H9 (cell line): ENCODE data around the gene WNT9A. TPM values are rescaled to one million over a fixed set of nuclear protein-coding genes. Genes with fewer than 3 reads are reported as not detected.

Experiments
- DNase-seq: peaks from one replicate; pipeline ENCODE4 v3.0.0-alpha.2; 2017
- H2AFZ ChIP-seq: one replicate; pipeline ENCODE4 v1.6.1; 2013; ENCODE audit warnings: mild to moderate bottlenecking, low read length, control low read depth, moderate library complexity
- H2AK5ac ChIP-seq: 2 replicates; pipeline ENCODE4 v1.6.1; 2013; ENCODE audit warnings: low read length, control low read depth, mixed read lengths; ENCODE audit not compliant: insufficient read length
- H2BK120ac ChIP-seq: one replicate; pipeline ENCODE4 v1.6.1; 2013; ENCODE audit warnings: low read depth, mild to moderate bottlenecking, low read length, control low read depth, inconsistent platforms; ENCODE audit not compliant: poor library complexity, severe bottlenecking
- H2BK12ac ChIP-seq: 2 replicates; pipeline ENCODE4 v1.6.1; 2013; ENCODE audit warnings: low read length, control low read depth, mixed read lengths, low read depth; ENCODE audit not compliant: insufficient read length
- H2BK15ac ChIP-seq: 2 replicates; pipeline ENCODE4 v1.6.1; 2013; ENCODE audit warnings: low read depth, low read length, control low read depth
- H2BK20ac ChIP-seq: one replicate; pipeline ENCODE4 v1.6.1; 2013; ENCODE audit warnings: low read depth, mild to moderate bottlenecking, low read length, control low read depth, inconsistent platforms; ENCODE audit not compliant: poor library complexity, severe bottlenecking
- H2BK5ac ChIP-seq: 2 replicates; pipeline ENCODE4 v1.6.1; 2013; ENCODE audit warnings: low read length, control low read depth, mixed read lengths; ENCODE audit not compliant: insufficient read length
- H3K14ac ChIP-seq: 2 replicates; pipeline ENCODE4 v1.6.1; 2013; ENCODE audit warnings: low read length, control low read depth; ENCODE audit not compliant: insufficient read depth
- H3K18ac ChIP-seq: 2 replicates; pipeline ENCODE4 v1.6.1; 2013; ENCODE audit warnings: low read depth, mild to moderate bottlenecking, mixed read lengths, low read length, control low read depth; ENCODE audit not compliant: insufficient read length
- H3K23ac ChIP-seq: 2 replicates; pipeline ENCODE4 v1.6.1; 2013; ENCODE audit warnings: low read length, control low read depth, mixed read lengths, low read depth; ENCODE audit not compliant: insufficient read length
- H3K23me2 ChIP-seq: 2 replicates; pipeline ENCODE4 v1.6.1; 2013; ENCODE audit warnings: low read depth, mild to moderate bottlenecking, mixed read lengths, low read length, control low read depth; ENCODE audit not compliant: insufficient read length, poor library complexity, severe bottlenecking
- H3K27ac ChIP-seq: 2 replicates; pipeline ENCODE4 v1.5.1; 2013; ENCODE audit warnings: low read length, control low read depth, mixed read lengths, low read depth; ENCODE audit not compliant: insufficient read length
- H3K27me3 ChIP-seq: 2 replicates; pipeline ENCODE4 v1.6.1; 2013; ENCODE audit warnings: low read length, control low read depth, inconsistent platforms; ENCODE audit not compliant: insufficient read depth
- H3K4ac ChIP-seq: 2 replicates; pipeline ENCODE4 v1.6.1; 2013; ENCODE audit warnings: low read depth, mild to moderate bottlenecking, control low read depth, inconsistent platforms, low read length, moderate library complexity
- H3K4me1 ChIP-seq: 2 replicates; pipeline ENCODE4 v1.6.1; 2013; ENCODE audit warnings: low read length, control low read depth, inconsistent platforms; ENCODE audit not compliant: insufficient read depth
- H3K4me2 ChIP-seq: 2 replicates; pipeline ENCODE4 v1.6.1; 2013; ENCODE audit warnings: low read length, control low read depth, mixed read lengths; ENCODE audit not compliant: insufficient read length, insufficient read depth
- H3K56ac ChIP-seq: 2 replicates; pipeline ENCODE4 v1.6.1; 2013; ENCODE audit warnings: low read depth, mild to moderate bottlenecking, mixed read lengths, low read length, control low read depth; ENCODE audit not compliant: insufficient read length
- H3K79me1 ChIP-seq: 2 replicates; pipeline ENCODE4 v1.6.1; 2013; ENCODE audit warnings: low read depth, mild to moderate bottlenecking, moderate library complexity, low read length, control low read depth, inconsistent platforms; ENCODE audit not compliant: insufficient read depth, poor library complexity, severe bottlenecking
- H3K79me2 ChIP-seq: 2 replicates; pipeline ENCODE4 v1.6.1; 2013; ENCODE audit warnings: low read length, control low read depth, inconsistent platforms; ENCODE audit not compliant: insufficient read depth
- H3K9ac ChIP-seq: 2 replicates; pipeline ENCODE4 v1.6.1; 2013; ENCODE audit warnings: low read length, control low read depth, mixed read lengths; ENCODE audit not compliant: insufficient read length; ENCODE audit errors: extremely low read depth
- H3K9me3 ChIP-seq: one replicate; pipeline ENCODE4 v1.6.1; 2013; ENCODE audit warnings: low read depth, low read length, inconsistent platforms; ENCODE audit not compliant: control insufficient read depth
- H3T11ph ChIP-seq: one replicate; pipeline ENCODE4 v1.6.1; 2013; ENCODE audit warnings: mild to moderate bottlenecking, low read length, control low read depth, inconsistent platforms
- H4K20me1 ChIP-seq: one replicate; pipeline ENCODE4 v1.6.1; 2013; ENCODE audit not compliant: control insufficient read depth, insufficient read length, insufficient read depth
- H4K5ac ChIP-seq: 2 replicates; pipeline ENCODE4 v1.6.1; 2013; ENCODE audit warnings: low read depth, mild to moderate bottlenecking, mixed read lengths, low read length, control low read depth; ENCODE audit not compliant: insufficient read length
- H4K8ac ChIP-seq: replicated peaks from 2 replicates; pipeline ENCODE4 v1.6.1; 2013; ENCODE audit warnings: low read length, control low read depth, mixed read lengths, low read depth; ENCODE audit not compliant: insufficient read length
- H4K91ac ChIP-seq: 2 replicates; pipeline ENCODE4 v1.6.1; 2013; ENCODE audit warnings: low read depth, mild to moderate bottlenecking, moderate library complexity, mixed read lengths, low read length, control low read depth; ENCODE audit not compliant: insufficient read length
- H3K27ac Mint-ChIP-seq, 3 experiments: 2 replicates in 2 of 3; 3 replicates in 1 of 3; pipeline ENCODE4 v1.8.0; 2020 to 2021; ENCODE audit warnings: mixed read lengths in 3 of 3, mild to moderate bottlenecking in 1 of 3, moderate library complexity in 1 of 3
- H3K27me3 Mint-ChIP-seq: 2 replicates; pipeline ENCODE4 v1.8.0; 2021; ENCODE audit warnings: low read depth, mild to moderate bottlenecking, moderate library complexity, mixed read lengths
- H3K36me3 Mint-ChIP-seq, 3 experiments: 2 replicates in 2 of 3; 3 replicates in 1 of 3; pipeline ENCODE4 v1.8.0; 2020 to 2021; ENCODE audit warnings: low read depth in 3 of 3, mixed read lengths in 3 of 3; ENCODE audit not compliant: insufficient read depth in 1 of 3
- H3K4me1 Mint-ChIP-seq, 2 experiments: 2 replicates each; pipeline ENCODE4 v1.8.0; 2020; ENCODE audit warnings: mixed read lengths in 2 of 2
- H3K4me3 Mint-ChIP-seq, 2 experiments: 2 replicates in 1 of 2; 3 replicates in 1 of 2; pipeline ENCODE4 v1.8.0; 2020 to 2021; ENCODE audit warnings: mild to moderate bottlenecking in 2 of 2, mixed read lengths in 2 of 2, moderate library complexity in 1 of 2
- H3K9me3 Mint-ChIP-seq, 2 experiments: 2 replicates in 1 of 2; 3 replicates in 1 of 2; pipeline ENCODE4 v1.8.0; 2020; ENCODE audit warnings: mild to moderate bottlenecking in 2 of 2, mixed read lengths in 2 of 2, moderate library complexity in 1 of 2
- WGBS: extraction: QIAGEN DNeasy Blood & Tissue Kit; methylation state at CpG from one replicate; pipeline ENCODE4 v1.1.7; 2013; ENCODE audit warnings: missing lambda C conversion rate, low lambda C conversion rate, mixed read lengths; ENCODE audit not compliant: insufficient read length; ENCODE audit errors: extremely low coverage; 5-methylcytosine and 5-hydroxymethylcytosine counted together
- total RNA-seq: library from RNA; stranded (reverse); gene quantifications from 2 replicates; pipeline ENCODE4 v1.2.1, GENCODE V29; 2021
- TF ChIP-seq, protein P1 (sequence below): fragments of 200-600 bp; sonication (generic); conservative IDR thresholded peaks from 3 replicates; pipeline ENCODE4 v1.8.0; 2021; ENCODE audit warnings: antibody characterized with exemption, mild to moderate bottlenecking

WNT9A gene
- total RNA-seq, 1 experiment from 2014 or later, result 0.77 TPM

DNA sequence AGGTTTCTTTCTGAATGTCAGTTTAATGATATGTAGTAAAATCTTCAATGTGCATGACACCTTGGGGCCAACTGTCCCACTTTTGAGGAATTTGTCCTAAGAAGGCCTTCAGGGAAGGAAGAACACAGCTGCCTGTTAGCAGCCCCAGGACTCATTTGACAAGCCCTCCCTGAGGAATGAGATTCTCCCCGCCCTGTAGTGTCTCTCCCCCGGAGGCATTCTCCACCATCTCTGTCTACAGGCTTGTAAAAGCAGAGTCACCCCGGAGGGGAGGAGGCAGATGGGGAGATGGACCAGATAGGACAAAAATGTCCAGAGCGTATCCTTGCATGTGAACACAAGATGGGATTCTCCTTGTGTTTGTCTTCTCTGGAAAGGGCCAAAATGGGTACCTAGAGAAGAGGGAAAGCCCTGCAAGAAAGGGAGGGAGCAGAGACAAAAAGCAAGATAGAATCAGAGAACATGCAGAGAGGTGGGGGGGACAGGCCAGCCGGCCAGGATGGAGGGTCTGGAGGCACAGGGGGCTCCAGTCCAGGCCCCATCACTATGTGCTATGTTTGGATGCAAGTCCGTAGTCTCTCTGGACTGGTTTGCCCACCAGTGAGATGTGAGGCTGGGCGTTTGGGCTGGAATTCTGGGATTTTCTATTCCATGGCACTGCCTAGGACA, 47.0 kb upstream of the WNT9A start:
- Histone ChIP-seq H4K8ac (no peak overlapping the region), H3K14ac (no peak overlapping the region), H3K79me1 (no peaks in the 10 kb centered on the region), H2BK12ac (no peak overlapping the region), H3K23ac (no peak overlapping the region), H3K4me2 (no peak overlapping the region), H2BK15ac (no peak overlapping the region), H2AK5ac (no peak overlapping the region), H2BK120ac (no peak overlapping the region), H4K20me1 (no peaks in the 10 kb centered on the region), H3K27me3 (no peaks in the 10 kb centered on the region; the same call in 1 of the 2 replicates), H4K91ac (no peak overlapping the region), H3K9ac (no peak overlapping the region), H3K56ac (no peak overlapping the region), H3T11ph (no peak overlapping the region), H3K18ac (no peak overlapping the region), H3K4ac (no peak overlapping the region), H2BK5ac (no peak overlapping the region), H3K23me2 (no peaks in the 10 kb centered on the region), H4K5ac (no peak overlapping the region), H3K9me3 (no peaks in the 10 kb centered on the region), H3K27ac (no peak overlapping the region), H3K4me1 (no peaks in the 10 kb centered on the region), H3K79me2 (no peaks in the 10 kb centered on the region), H2AFZ (no peak overlapping the region), H2BK20ac (no peak overlapping the region)
- Mint-ChIP-seq H3K9me3 (peaks cover 18 to 26% of the 10 kb centered on the region in 2 experiments; a peak in 4 of 5 replicates), H3K27me3 (peaks cover 90% of the 10 kb centered on the region), H3K4me1 (no peaks in the 10 kb centered on the region), H3K36me3 (no peaks in the 10 kb centered on the region; a peak in 1 of 7 replicates), H3K27ac (no peak overlapping the region), H3K4me3 (no peak overlapping the region)
- TF ChIP-seq, protein P1, sequence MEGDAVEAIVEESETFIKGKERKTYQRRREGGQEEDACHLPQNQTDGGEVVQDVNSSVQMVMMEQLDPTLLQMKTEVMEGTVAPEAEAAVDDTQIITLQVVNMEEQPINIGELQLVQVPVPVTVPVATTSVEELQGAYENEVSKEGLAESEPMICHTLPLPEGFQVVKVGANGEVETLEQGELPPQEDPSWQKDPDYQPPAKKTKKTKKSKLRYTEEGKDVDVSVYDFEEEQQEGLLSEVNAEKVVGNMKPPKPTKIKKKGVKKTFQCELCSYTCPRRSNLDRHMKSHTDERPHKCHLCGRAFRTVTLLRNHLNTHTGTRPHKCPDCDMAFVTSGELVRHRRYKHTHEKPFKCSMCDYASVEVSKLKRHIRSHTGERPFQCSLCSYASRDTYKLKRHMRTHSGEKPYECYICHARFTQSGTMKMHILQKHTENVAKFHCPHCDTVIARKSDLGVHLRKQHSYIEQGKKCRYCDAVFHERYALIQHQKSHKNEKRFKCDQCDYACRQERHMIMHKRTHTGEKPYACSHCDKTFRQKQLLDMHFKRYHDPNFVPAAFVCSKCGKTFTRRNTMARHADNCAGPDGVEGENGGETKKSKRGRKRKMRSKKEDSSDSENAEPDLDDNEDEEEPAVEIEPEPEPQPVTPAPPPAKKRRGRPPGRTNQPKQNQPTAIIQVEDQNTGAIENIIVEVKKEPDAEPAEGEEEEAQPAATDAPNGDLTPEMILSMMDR, result no peak
- DNase-seq, result no peak
- WGBS, result no CpG with 5 or more reads among the region's 7 CpGs
